HG02610 (cell line): ENCODE measurements around the gene LYG2.
"Not testable (repeated sequence)": the region's sequence is repeated elsewhere in the genome, so short reads cannot be mapped to it uniquely, and the experiment has no call there.

Source experiments
- ATAC-seq: cut with Tn5 transposase; IDR thresholded peaks from one replicate; pipeline ENCODE4 v1.9.1; 2021; ENCODE audit warnings: mild to moderate bottlenecking, moderate library complexity; ENCODE audit not compliant: unreplicated experiment

The LYG2 gene

GRCh38 chr2:99201959-99202678, 53.3 kb downstream of the LYG2 start:
- no peak for ATAC-seq

DNA sequence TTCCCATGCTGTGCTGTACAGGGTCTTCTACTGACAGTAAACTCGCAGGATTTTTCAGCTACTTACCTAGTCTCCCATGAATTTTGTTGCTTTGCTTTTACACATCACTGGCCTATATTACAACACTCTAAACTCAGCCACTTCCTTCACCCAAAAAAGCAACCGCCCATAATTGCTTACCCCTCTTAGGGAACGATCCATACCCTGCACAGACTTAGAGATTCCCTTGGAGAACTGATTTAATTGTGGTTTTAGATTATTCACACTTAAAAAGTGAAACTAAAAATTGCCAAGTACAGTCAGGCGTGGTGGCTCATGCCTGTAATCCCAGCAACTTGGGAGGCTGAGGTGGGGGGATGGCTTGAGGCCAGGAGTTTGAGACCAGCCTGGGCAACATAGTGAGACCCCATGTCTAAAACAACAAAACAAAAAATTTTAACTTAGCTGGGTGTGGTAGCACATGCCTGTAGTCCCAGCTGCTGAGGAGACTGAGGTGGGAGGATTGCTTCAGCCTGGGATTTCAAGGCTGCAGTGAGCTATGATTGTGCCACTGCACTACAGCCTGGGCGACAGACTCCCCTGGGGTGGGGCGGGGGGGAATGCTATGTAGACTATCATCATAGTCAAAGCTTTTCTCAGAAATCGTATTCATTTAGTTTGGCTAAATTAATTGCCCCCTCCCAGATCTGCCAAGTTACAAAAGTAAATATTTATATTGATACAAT, 55.2 kb downstream of the LYG2 start:
- no peak for ATAC-seq

DNA sequence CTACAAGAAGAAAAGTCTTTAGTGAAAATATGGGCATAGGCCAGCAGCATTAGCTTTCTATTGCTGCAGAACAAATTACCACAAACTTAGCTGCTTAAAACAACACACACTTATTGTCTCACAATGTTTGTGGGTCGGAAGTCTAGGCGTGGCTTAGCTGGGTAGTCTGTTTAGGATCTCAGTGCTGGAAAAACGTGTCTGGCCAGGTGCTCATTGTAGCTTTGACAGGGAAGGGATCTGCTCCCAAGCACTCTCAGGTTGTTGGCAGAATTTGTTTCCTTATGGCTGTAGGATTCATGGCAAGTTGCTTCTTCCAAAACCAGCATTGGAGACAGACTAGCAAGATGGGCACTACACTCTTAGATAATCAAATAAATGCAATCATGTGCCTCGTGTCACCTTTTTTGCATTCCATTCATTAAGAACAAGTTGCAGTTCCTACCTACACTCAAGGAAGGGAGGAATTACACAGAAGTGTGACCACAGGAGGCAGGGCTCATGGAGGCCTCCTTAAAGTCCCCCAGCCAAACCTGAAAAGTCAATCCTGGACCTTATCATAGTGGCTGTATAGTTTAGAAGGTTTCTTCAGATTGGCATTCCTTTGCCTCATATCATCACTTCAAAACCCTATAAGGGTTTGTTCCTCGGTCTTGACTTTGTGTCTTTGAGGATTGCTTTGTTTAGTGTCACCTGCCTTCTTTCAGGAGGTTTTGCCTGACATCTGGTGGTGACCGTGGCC, 57.2 kb downstream of the LYG2 start:
- no peak for ATAC-seq

DNA sequence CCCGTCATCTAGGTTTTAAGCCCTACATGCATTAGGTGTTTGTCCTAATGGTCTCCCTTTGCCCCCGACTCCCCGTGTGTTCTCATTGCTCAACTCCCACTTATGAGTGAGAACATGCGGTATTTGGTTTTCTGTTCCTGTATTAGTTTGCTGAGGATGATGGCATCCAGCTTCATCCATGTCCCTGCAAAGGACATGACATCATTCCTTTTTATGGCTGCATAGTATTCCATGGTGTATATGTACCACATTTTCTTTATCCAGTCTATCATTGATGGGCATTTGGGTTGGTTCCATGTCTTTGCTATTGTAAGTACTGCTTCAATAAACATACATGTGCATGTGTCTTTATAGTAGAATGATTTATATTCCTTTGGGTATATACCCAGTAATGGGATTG, 63.1 kb downstream of the LYG2 start:
- not testable (repeated sequence) for ATAC-seq
